ENCODE data around the gene ITPR2.
"Not testable (repeated sequence)": the region's sequence is repeated elsewhere in the genome, so short reads cannot be mapped to it uniquely, and the experiment has no call there.

The ITPR2 gene

GRCh38 chr12:26848156-26848825, 15.3 kb upstream of the ITPR2 start:
- no peak for FAIRE-seq

GRCh38 chr12:26847431-26847830, 14.4 kb upstream of the ITPR2 start:
- FAIRE-seq, result no peak

- FAIRE-seq, result no peak
Measured at GRCh38 chr12:26846416-26846815, 13.4 kb upstream of the ITPR2 start.

GRCh38 chr12:26845984-26846383, 13.0 kb upstream of the ITPR2 start:
- FAIRE-seq, result no peak

GRCh38 chr12:26845057-26845666, 12.2 kb upstream of the ITPR2 start:
- FAIRE-seq, result peak; percentile 97

- FAIRE-seq, result no peak
Measured at GRCh38 chr12:26843311-26843710, 10.3 kb upstream of the ITPR2 start.

GRCh38 chr12:26841085-26841484, 8.1 kb upstream of the ITPR2 start:
- no peak for FAIRE-seq

GRCh38 chr12:26839512-26839911, 6.5 kb upstream of the ITPR2 start:
- FAIRE-seq, result no peak

- no peak for FAIRE-seq
Measured at GRCh38 chr12:26838888-26839416, 6.0 kb upstream of the ITPR2 start.

GRCh38 chr12:26836201-26836600, 3.2 kb upstream of the ITPR2 start:
- FAIRE-seq, result no peak

- not testable (repeated sequence) for FAIRE-seq
Measured at GRCh38 chr12:26834503-26835060, 1.6 kb upstream of the ITPR2 start.

GRCh38 chr12:26833743-26834490, 923 bp upstream of the ITPR2 start:
- FAIRE-seq, result peak; percentile 84

- FAIRE-seq, result no peak
Measured at GRCh38 chr12:26831951-26832821, 808 bp downstream of the ITPR2 start.

GRCh38 chr12:26830783-26831551, 2.0 kb downstream of the ITPR2 start:
- FAIRE-seq, result no peak

GRCh38 chr12:26830363-26830762, 2.6 kb downstream of the ITPR2 start:
- no peak for FAIRE-seq

- FAIRE-seq, result no peak
Measured at GRCh38 chr12:26828280-26829073, 4.5 kb downstream of the ITPR2 start.

- no peak for FAIRE-seq
Measured at GRCh38 chr12:26826437-26826836, 6.6 kb downstream of the ITPR2 start.

GRCh38 chr12:26825459-26826016, 7.5 kb downstream of the ITPR2 start:
- no peak for FAIRE-seq

- FAIRE-seq, result no peak
Measured at GRCh38 chr12:26823390-26823789, 9.6 kb downstream of the ITPR2 start.

- no peak for FAIRE-seq
Measured at GRCh38 chr12:26822026-26822425, 11.0 kb downstream of the ITPR2 start.

All from G401.6 (cell line).